ENCODE results near the gene TTC27.

The TTC27 gene

GRCh38 chr2:32760628-32761027, 132.8 kb downstream of the TTC27 start:
- no peak for DNase-seq

- DNase-seq, result no peak
Observed at GRCh38 chr2:32768387-32769174, 140.7 kb downstream of the TTC27 start.

GRCh38 chr2:32770360-32770759, 142.5 kb downstream of the TTC27 start:
- no peak for DNase-seq

DNA sequence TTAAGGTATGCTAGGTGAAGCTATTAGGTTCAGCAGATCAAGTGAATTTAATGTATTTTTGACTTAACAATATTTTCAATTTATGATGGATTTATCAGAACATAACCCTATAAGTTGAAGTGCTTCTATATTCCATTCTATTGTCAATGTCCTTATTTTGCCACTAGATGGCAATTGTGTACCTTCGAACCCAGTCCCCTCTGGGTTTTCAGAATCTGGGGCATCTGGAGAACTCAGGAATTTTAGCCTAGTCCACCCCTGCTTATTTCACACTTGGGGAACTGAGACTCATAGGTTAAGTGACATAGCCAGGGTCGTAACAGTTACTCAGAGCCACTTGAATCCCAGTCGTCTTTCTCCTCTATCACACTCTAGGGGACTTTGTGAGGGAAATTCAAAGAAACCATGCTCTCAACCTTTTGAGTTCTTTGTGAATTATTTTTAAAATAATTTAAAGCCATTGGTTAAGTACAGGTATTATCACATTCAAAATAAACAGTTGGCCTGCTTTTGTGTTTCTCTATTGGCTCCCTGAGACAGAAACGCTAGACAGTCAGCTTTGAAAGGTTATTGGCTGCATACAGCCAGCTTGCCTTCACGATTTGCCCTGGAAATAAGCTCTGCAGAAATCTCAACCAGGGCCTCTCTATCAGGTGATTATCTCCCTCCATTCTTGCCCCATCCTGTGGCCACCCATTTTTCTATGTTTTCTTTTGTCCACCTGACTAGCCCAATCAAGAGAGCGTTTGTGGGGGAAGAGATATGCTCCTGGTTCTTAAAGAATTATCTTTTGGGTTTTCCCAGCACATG, 145.0 kb downstream of the TTC27 start:
- peak; percentile 18 for DNase-seq

DNA sequence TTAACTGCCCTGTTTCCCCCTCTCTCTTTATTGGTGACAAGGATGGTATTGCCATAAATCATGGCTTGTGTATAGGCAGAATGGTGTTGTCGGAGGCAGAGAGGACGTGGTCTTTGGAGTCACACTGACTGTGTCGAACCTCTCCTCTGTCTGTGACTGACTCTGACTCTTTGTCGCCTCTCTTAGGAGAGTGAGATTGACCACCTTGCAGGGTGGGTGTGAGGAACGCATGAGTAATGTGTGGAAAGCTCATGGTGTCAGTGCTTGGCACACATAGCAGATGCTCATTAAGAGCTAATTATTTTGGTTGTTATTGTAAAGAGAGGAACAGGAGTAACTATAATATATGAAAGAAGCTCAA, 145.6 kb downstream of the TTC27 start:
- DNase-seq, result no peak

- DNase-seq, result no peak
Observed at GRCh38 chr2:32775954-32776353, 148.1 kb downstream of the TTC27 start.

DNA sequence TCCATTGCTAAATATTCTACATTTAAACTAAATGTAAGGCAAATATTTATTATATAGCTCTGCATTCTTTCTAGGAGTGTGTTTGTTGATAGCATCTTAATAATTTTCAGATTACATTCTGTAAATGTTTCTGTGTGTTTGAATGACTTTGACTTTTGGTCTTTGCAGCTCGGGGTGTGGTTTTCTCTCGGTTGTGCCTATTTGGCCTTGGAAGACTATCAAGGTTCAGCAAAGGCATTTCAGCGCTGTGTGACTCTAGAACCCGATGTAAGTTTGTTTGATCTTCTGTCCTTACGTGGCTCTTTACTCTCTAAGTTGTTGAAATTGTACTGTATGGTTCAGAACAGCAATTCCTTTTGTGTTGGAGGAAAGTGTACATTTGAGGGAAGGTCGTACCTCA, 149.9 kb downstream of the TTC27 start:
- DNase-seq, result no peak

DNA sequence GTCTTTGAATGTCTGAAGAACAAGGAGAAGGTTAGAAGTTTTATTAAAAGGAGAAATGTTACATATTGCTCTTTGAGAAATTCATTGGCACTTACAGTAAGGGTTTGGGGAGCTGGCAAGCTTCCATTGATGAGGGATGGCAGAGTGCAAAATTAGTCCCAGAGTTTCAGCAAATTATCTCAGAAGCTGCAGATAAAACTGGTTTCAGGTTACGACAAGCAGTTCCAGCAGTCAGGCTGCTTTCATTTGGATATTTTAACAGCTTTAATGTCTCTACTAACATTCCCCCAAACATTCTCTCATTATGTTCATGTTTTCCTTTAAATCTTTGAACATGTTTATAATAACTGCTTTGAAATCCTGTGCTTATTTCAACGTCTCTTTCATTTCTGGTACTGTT, 153.1 kb downstream of the TTC27 start:
- no peak for DNase-seq

DNA sequence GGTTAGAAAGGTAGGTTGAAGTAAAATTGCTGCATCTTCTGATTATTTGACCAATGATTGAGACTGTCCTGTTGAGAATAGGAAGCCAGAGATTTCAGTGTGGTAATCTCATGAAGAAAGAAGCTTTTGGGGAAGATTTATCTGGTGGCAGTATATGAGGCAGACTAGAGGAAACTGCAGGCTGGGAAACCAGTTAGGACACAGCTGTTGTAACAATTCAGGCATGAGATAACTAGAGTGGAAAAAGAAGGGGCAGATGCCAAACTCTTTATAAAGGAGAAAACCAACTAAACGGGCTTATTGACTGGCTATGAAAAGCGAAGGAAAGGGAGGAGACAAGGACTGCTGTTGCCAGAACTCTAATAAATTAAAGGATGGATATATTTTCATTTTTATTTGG, 155.6 kb downstream of the TTC27 start:
- no peak for DNase-seq

GRCh38 chr2:32783933-32784332, 156.1 kb downstream of the TTC27 start:
- no peak for DNase-seq

- DNase-seq, result no peak
Observed at GRCh38 chr2:32787207-32787606, 159.4 kb downstream of the TTC27 start.

DNA sequence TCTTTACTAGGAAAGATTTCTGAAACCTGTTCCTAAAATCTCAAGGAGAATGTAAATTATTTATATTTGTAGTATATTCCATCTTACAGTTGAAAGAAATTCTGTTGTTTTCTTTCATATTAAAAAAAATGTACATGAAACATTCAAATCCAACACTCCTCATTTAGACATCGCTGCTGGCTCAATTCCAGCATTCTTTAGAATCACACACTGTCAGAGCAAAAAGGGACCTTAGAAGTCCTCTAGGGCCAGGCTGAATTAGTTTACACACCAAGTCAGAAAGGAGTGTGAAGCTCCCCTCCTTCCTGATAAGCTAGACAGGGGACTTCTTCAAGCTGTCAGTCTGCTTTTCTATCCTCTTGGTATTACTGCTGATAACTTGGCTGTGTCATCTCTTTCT, 160.3 kb downstream of the TTC27 start:
- DNase-seq, result no peak

- no peak for DNase-seq
Observed at GRCh38 chr2:32792416-32792815, 164.6 kb downstream of the TTC27 start.

DNA sequence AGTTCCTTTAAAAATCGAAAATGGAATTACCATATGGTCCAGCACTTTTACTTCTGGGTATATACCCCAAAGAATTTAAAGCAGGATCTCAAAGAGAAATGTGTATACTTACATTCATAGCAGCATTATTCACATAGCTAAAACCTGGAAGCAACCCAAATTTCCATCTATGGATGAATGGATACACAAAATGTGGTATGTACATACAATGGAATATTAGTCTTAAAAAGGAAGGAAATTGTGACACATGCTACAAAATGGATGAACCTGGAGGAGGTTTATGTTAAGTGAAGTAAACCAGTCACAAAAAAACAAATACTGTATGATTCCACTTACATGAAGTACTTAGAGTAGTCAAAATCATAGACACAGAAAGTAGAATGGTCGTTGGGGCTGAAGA, 171.0 kb downstream of the TTC27 start:
- DNase-seq, result no peak

- no peak for DNase-seq
Observed at GRCh38 chr2:32801741-32802140, 173.9 kb downstream of the TTC27 start.

GRCh38 chr2:32802877-32803276, 175.0 kb downstream of the TTC27 start:
- no peak for DNase-seq

GRCh38 chr2:32804205-32804604, 176.4 kb downstream of the TTC27 start:
- DNase-seq, result no peak

DNA sequence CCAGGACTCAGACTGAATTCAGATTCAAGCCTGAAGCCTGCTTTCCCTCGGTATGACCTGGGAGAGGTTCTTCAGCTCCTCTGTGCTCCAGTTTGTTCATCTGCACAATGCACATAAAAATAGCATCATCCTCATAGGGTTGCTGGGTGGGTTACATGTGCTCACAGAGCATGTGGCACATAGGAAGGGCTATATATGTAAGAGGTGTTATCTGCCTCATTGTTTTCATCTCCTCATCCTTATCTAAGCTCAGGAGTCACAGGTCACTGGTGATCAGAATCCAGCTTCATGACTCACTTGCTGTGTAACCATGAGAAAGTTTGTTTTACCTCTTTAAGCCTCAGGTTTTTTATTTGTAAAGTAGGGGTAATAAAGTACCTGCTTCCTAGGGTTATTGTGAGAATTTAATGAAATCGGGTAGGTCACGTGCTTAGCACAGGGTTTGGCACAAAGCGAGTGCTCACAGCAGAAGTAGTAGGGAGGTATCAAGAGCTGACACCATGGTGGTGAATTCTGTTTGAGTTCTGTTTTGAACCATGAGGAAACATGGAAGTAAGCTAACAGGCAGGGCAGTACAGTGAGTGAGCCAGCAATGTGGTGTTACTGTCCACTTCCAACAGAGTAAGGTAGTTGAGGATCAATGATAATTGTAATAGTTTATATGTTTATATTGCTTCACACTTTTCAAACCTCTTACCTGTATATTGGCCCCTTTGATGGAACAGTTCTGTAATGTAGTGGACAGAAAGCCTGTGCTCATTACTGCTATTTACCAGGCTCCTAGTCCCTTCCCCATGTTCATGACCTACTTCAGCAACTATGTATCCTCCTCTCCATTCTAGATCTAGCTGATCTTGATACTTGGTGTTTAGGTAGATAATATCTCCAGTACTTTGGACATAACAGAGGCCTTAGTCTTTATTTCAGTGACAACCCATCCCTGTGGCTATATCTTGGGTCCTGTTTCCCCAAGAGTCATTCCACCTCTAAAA, 177.6 kb downstream of the TTC27 start:
- no peak for DNase-seq

- no peak for DNase-seq
Observed at GRCh38 chr2:32806857-32807256, 179.0 kb downstream of the TTC27 start.

- DNase-seq, result no peak
Observed at GRCh38 chr2:32807662-32808061, 179.8 kb downstream of the TTC27 start.

DNA sequence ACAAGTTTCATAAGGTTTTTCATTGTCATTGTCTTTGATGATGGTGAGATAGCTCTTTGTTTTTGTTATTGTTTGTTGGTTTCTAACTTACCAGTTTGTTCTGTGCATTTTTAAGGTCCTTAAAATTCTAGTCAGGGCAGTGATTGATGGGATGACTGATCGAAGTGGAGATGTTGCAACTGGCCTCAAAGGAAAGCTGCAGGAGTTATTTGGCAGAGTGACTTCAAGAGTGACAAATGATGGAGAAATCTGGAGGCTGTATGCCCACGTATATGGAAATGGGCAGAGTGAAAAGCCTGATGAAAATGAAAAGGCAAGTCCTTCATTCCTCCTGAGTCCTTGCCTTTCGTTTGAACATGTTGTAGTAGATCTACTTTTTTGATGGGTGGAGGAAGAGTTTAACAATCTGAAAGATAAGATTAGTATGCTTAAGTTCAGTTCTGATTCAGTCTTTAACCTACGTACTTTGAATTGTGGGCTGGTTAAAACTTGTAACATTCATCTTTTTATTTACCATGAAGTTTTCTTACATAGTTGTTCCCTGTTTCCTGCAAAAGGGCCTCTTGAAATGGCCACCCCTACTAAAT, 183.2 kb downstream of the TTC27 start:
- DNase-seq, result no peak

GRCh38 chr2:32811696-32812095, 183.8 kb downstream of the TTC27 start:
- no peak for DNase-seq

- DNase-seq, result no peak
Observed at GRCh38 chr2:32812316-32812715, 184.5 kb downstream of the TTC27 start.

Data from NCI-H146 (cell line).